HCT116 (cell line): ENCODE measurements around the gene SMIM35. TPM values are rescaled to one million over a fixed set of nuclear protein-coding genes. Genes with fewer than 3 reads are reported as not detected.

Experiments
- ATAC-seq: fragments of 200-7000 bp; cut with Tn5 transposase; 2 replicates; pipeline ENCODE4 v1.9.1; 2020; ENCODE audit warnings: mild to moderate bottlenecking, moderate library complexity
- BruUV-seq: library from RNA; stranded (reverse); fragments of 400-500 nt; replicated peaks from 2 replicates; lab custom pipeline; 2021; lab: Mats Ljungman, UMichigan
- CTCF ChIA-PET: fragments of 300-600 bp; sonication (Branson Sonifier 250); formaldehyde crosslinking; loops from one replicate; lab custom pipeline; 2021; ENCODE audit warnings: antibody characterized with exemption; lab: Charles Lee
- POLR2A ChIA-PET: fragments of 300-600, 350-600 bp; sonication (Branson Sonifier 250); formaldehyde crosslinking; loops from one replicate; lab custom pipeline; 2021; ENCODE audit warnings: antibody characterized with exemption; lab: Charles Lee
- RAD21 ChIA-PET, 2 experiments: fragments of 300-600 bp; sonication (Branson Sonifier 250); formaldehyde crosslinking; loops; one replicate each; lab custom pipeline; 2023; ENCODE audit warnings: low total read pairs in 2 of 2; ENCODE audit not compliant: uncharacterized antibody in 2 of 2, unreplicated experiment in 2 of 2, low non-redundant PET in 1 of 2; lab: Charles Lee
- DNase-seq: peaks from one replicate; pipeline ENCODE4 v3.0.0-alpha.2; 2010; ENCODE audit warnings: low read depth, low spot score
- H2AFZ ChIP-seq: fragments of 200-600 bp; shearing (Covaris generic), sonication (generic); 2 replicates; pipeline ENCODE4 v1.6.1; 2017; ENCODE audit warnings: low read depth, mixed run types, mixed read lengths, antibody characterized with exemption, low read length; ENCODE audit not compliant: poor library complexity, severe bottlenecking
- H3K27ac ChIP-seq: 2 replicates; pipeline ENCODE4 v1.5.1; 2012; ENCODE audit warnings: low read depth, low read length
- H3K27me3 ChIP-seq: fragments of 200-600 bp; sonication (generic); 2 replicates; pipeline ENCODE4 v1.6.1; 2016; ENCODE audit warnings: mixed run types, low read length, mixed read lengths; ENCODE audit not compliant: insufficient read depth
- H3K36me3 ChIP-seq, 2 experiments: fragments of 200-500 bp in 1 of 2; fragments of 200-600 bp in 1 of 2; sonication (Bioruptor generic) in 1 of 2; sonication (generic) in 1 of 2; 2 replicates each; pipeline versions ENCODE4 v1.5.1 to v1.6.1; 2014 to 2016; ENCODE audit warnings: low read length in 2 of 2, inconsistent platforms in 1 of 2, mixed read lengths in 1 of 2, mixed run types in 1 of 2; ENCODE audit not compliant: insufficient read depth in 2 of 2, control insufficient read depth in 1 of 2
- H3K4me1 ChIP-seq, 2 experiments: fragments of 200-600 bp in 1 of 2; sonication (generic) in 1 of 2; 2 replicates each; pipeline versions ENCODE4 v1.5.1 to v1.6.1; 2012 to 2017; ENCODE audit warnings: low read length in 2 of 2, inconsistent platforms in 1 of 2, mild to moderate bottlenecking in 1 of 2, mixed read lengths in 1 of 2, mixed run types in 1 of 2, moderate library complexity in 1 of 2; ENCODE audit not compliant: insufficient read depth in 2 of 2, control insufficient read depth in 1 of 2
- H3K4me2 ChIP-seq: fragments of 200-600 bp; sonication (generic); 2 replicates; pipeline ENCODE4 v1.6.1; 2017; ENCODE audit warnings: mixed run types, low read length, mixed read lengths
- H3K4me3 ChIP-seq, 2 experiments: fragments of 200-600 bp in 1 of 2; sonication (generic) in 1 of 2; replicated peaks in 1 of 2; 2 replicates each; pipeline ENCODE4 v1.5.1; 2011 to 2016; ENCODE audit warnings: low read length in 2 of 2, control low read depth in 1 of 2, low read depth in 1 of 2, mild to moderate bottlenecking in 1 of 2, mixed read lengths in 1 of 2, mixed run types in 1 of 2
- H3K79me2 ChIP-seq: fragments of 200-600 bp; sonication (generic); 2 replicates; pipeline ENCODE4 v1.6.1; 2017; ENCODE audit warnings: mild to moderate bottlenecking, mixed run types, low read length, moderate library complexity, mixed read lengths; ENCODE audit not compliant: insufficient read depth
- H3K9ac ChIP-seq: fragments of 200-600 bp; sonication (generic); 2 replicates; pipeline ENCODE4 v1.6.1; 2016; ENCODE audit warnings: low read length, mixed read lengths
- H3K9me2 ChIP-seq: fragments of 200-600 bp; sonication (generic), shearing (Covaris generic); 2 replicates; pipeline ENCODE4 v1.6.1; 2017; ENCODE audit warnings: mixed run types, mild to moderate bottlenecking, moderate library complexity; ENCODE audit not compliant: insufficient read depth
- H3K9me3 ChIP-seq, 2 experiments: fragments of 200-500 bp in 1 of 2; fragments of 200-600 bp in 1 of 2; sonication (Bioruptor generic) in 1 of 2; sonication (generic) in 1 of 2; 2 replicates each; pipeline ENCODE4 v1.6.1; 2014 to 2017; ENCODE audit warnings: low read length in 2 of 2, mixed read lengths in 2 of 2, inconsistent platforms in 1 of 2, low read depth in 1 of 2, mild to moderate bottlenecking in 1 of 2, mixed run types in 1 of 2, moderate library complexity in 1 of 2; ENCODE audit not compliant: control insufficient read depth in 1 of 2, insufficient read depth in 1 of 2
- H4K20me1 ChIP-seq: fragments of 200-600 bp; sonication (generic), shearing (Covaris generic); 2 replicates; pipeline ENCODE4 v1.6.1; 2017; ENCODE audit warnings: mixed run types, mild to moderate bottlenecking, moderate library complexity; ENCODE audit not compliant: insufficient read depth
- ATF3 ChIP-seq: IDR thresholded peaks from 2 replicates; pipeline ENCODE4 v1.6.1; 2012
- CBX3 ChIP-seq: IDR thresholded peaks from 2 replicates; pipeline ENCODE4 v1.6.1; 2012; ENCODE audit warnings: low read depth
- CEBPB ChIP-seq: IDR thresholded peaks from 2 replicates; pipeline ENCODE4 v1.6.1; 2012; ENCODE audit warnings: low read depth
- EGR1 ChIP-seq: IDR thresholded peaks from 2 replicates; pipeline ENCODE4 v1.6.1; 2012; ENCODE audit warnings: low read depth
- ELF1 ChIP-seq: IDR thresholded peaks from 2 replicates; pipeline ENCODE4 v1.6.1; 2012; ENCODE audit warnings: low read depth, borderline replicate concordance
- EZH2 ChIP-seq: fragments of 200-600 bp; sonication (generic); IDR thresholded peaks from 2 replicates; pipeline ENCODE4 v1.6.1; 2017; ENCODE audit warnings: antibody characterized with exemption, mixed run types
- EZH2phosphoT487 ChIP-seq: fragments of 200-600 bp; IDR thresholded peaks from 2 replicates; pipeline ENCODE4 v1.6.1; 2018; ENCODE audit warnings: antibody characterized with exemption, borderline replicate concordance
- FOSL1 ChIP-seq: IDR thresholded peaks from 2 replicates; pipeline ENCODE4 v1.6.1; 2012; ENCODE audit warnings: low read depth
- JUND ChIP-seq: IDR thresholded peaks from 2 replicates; pipeline ENCODE4 v1.6.1; 2012
- MAX ChIP-seq: IDR thresholded peaks from 2 replicates; pipeline ENCODE4 v1.6.1; 2012
- POLR2A ChIP-seq: IDR thresholded peaks from 2 replicates; pipeline ENCODE4 v1.7.0; 2011; ENCODE audit warnings: borderline replicate concordance; ENCODE audit not compliant: insufficient read depth, insufficient read length; ENCODE audit errors: extremely low read depth
- POLR2AphosphoS5 ChIP-seq: IDR thresholded peaks from 2 replicates; pipeline ENCODE4 v1.6.1; 2011; ENCODE audit warnings: mild to moderate bottlenecking, low read depth, low read length, moderate library complexity
- RAD21 ChIP-seq: IDR thresholded peaks from 2 replicates; pipeline ENCODE4 v1.6.1; 2012; ENCODE audit warnings: low read depth, mild to moderate bottlenecking
- SP1 ChIP-seq: IDR thresholded peaks from 2 replicates; pipeline ENCODE4 v1.6.1; 2012; ENCODE audit warnings: low read depth
- SRF ChIP-seq: IDR thresholded peaks from 2 replicates; pipeline ENCODE4 v1.6.1; 2012; ENCODE audit warnings: low read depth
- TCF7L2 ChIP-seq: IDR thresholded peaks from 2 replicates; pipeline ENCODE4 v1.7.0; 2011; ENCODE audit warnings: borderline replicate concordance, inconsistent platforms; ENCODE audit not compliant: insufficient read depth, insufficient read length; ENCODE audit errors: extremely low read depth
- YY1 ChIP-seq: IDR thresholded peaks from 2 replicates; pipeline ENCODE4 v1.6.1; 2011; ENCODE audit warnings: low read length, low read depth, moderate library complexity, mild to moderate bottlenecking; ENCODE audit not compliant: insufficient replicate concordance; ENCODE audit errors: extremely low read depth
- ZFX ChIP-seq: fragments of 450-650 bp; IDR thresholded peaks from 2 replicates; pipeline ENCODE4 v1.6.1; 2017
- ZNF274 ChIP-seq: fragments of 200-500 bp; sonication (Bioruptor generic); IDR thresholded peaks from 2 replicates; pipeline ENCODE4 v1.6.1; 2014; ENCODE audit warnings: mild to moderate bottlenecking, low read depth, low read length, inconsistent platforms
- intact Hi-C: fragments of 100-400 bp; cut with micrococcal nuclease; formaldehyde crosslinking; loops from 2 replicates; pipeline ENCODE4 v1.10.0; 2022
- total RNA-seq: library from RNA; stranded (reverse); gene quantifications from one replicate; pipeline ENCODE4 v1.2.1, GENCODE V29; 2021; ENCODE audit not compliant: unreplicated experiment
- TF ChIP-seq, protein P1 (sequence below): IDR thresholded peaks from 2 replicates; pipeline ENCODE4 v1.6.1; 2011; ENCODE audit warnings: mild to moderate bottlenecking, low read length, moderate library complexity; ENCODE audit not compliant: insufficient replicate concordance; ENCODE audit errors: extremely low read depth
- TF ChIP-seq, protein P2 (sequence below), 3 experiments: fragments of 200-600 bp in 1 of 3; sonication (generic) in 1 of 3; IDR thresholded peaks in 2 of 3; conservative IDR thresholded peaks in 1 of 3; 2 replicates each; pipeline ENCODE4 v1.5.1; 2012 to 2017; ENCODE audit warnings: low read depth in 2 of 3, low read length in 2 of 3, antibody characterized with exemption in 1 of 3, borderline replicate concordance in 1 of 3, control low read depth in 1 of 3, mild to moderate bottlenecking in 1 of 3, mixed read lengths in 1 of 3, mixed run types in 1 of 3, moderate library complexity in 1 of 3; ENCODE audit not compliant: insufficient read depth in 1 of 3

Gene SMIM35
- total RNA-seq, 1 experiment from 2014 or later: not detected

GRCh38 chr11:118016104-118016503 lies 70.7 kb downstream of the SMIM35 start (continued):
- TF ChIP-seq, protein P1, sequence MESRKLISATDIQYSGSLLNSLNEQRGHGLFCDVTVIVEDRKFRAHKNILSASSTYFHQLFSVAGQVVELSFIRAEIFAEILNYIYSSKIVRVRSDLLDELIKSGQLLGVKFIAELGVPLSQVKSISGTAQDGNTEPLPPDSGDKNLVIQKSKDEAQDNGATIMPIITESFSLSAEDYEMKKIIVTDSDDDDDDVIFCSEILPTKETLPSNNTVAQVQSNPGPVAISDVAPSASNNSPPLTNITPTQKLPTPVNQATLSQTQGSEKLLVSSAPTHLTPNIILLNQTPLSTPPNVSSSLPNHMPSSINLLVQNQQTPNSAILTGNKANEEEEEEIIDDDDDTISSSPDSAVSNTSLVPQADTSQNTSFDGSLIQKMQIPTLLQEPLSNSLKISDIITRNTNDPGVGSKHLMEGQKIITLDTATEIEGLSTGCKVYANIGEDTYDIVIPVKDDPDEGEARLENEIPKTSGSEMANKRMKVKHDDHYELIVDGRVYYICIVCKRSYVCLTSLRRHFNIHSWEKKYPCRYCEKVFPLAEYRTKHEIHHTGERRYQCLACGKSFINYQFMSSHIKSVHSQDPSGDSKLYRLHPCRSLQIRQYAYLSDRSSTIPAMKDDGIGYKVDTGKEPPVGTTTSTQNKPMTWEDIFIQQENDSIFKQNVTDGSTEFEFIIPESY: no peak
- TF ChIP-seq SP1: no peak
- no peak for TF ChIP-seq YY1
- no peak for TF ChIP-seq POLR2AphosphoS5
- TF ChIP-seq MAX: no peak
- no peak for TF ChIP-seq CEBPB
- TF ChIP-seq POLR2A: no peak
- TF ChIP-seq FOSL1: no peak
- no peak for TF ChIP-seq EZH2phosphoT487
- no peak for TF ChIP-seq SRF
- no peak for TF ChIP-seq EZH2
- no peak for TF ChIP-seq ATF3
- TF ChIP-seq RAD21: no peak

- Histone ChIP-seq H2AFZ (no peak overlapping the region), H3K4me1 (peaks cover 4 to 10% of the 10 kb centered on the region in 2 experiments; a peak in 3 of 4 replicates), H3K79me2 (no peaks in the 10 kb centered on the region), H3K27ac (no peak overlapping the region), H3K4me3 (no peak overlapping the region), H3K9me2 (no peaks in the 10 kb centered on the region), H3K36me3 (no peaks in the 10 kb centered on the region), H3K9ac (no peak overlapping the region), H4K20me1 (no peaks in the 10 kb centered on the region), H3K27me3 (no peaks in the 10 kb centered on the region), H3K9me3 (peaks cover 0 to 4% of the 10 kb centered on the region in 2 experiments; a peak in 1 of 4 replicates), H3K4me2 (no peak overlapping the region)
- CTCF ChIA-PET: no interaction called here
- no TSS peak for BruUV-seq
- no peak for ATAC-seq
- DNase-seq: no peak
- RAD21 ChIA-PET: no interaction called here
- intact Hi-C loops: no loop called here
- POLR2A ChIA-PET: no interaction called here
- TF ChIP-seq SRF (no peak), ELF1 (no peak), EGR1 (no peak), CBX3 (no peak), ZNF274 (no peak), JUND (no peak), CEBPB (no peak), POLR2A (no peak), ZFX (no peak), FOSL1 (no peak), TCF7L2 (no peak)
- TF ChIP-seq, protein P1: no peak
- TF ChIP-seq, protein P2, sequence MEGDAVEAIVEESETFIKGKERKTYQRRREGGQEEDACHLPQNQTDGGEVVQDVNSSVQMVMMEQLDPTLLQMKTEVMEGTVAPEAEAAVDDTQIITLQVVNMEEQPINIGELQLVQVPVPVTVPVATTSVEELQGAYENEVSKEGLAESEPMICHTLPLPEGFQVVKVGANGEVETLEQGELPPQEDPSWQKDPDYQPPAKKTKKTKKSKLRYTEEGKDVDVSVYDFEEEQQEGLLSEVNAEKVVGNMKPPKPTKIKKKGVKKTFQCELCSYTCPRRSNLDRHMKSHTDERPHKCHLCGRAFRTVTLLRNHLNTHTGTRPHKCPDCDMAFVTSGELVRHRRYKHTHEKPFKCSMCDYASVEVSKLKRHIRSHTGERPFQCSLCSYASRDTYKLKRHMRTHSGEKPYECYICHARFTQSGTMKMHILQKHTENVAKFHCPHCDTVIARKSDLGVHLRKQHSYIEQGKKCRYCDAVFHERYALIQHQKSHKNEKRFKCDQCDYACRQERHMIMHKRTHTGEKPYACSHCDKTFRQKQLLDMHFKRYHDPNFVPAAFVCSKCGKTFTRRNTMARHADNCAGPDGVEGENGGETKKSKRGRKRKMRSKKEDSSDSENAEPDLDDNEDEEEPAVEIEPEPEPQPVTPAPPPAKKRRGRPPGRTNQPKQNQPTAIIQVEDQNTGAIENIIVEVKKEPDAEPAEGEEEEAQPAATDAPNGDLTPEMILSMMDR (IDR thresholded peaks at IDR 0.05 in 2 of 3, conservative IDR thresholded peaks at IDR 0.05 in 1 of 3; ENCODE audit: borderline replicate concordance in 1 of 3, insufficient read depth in 1 of 3, low read depth in 2 of 3, low read length in 2 of 3): no peak
These were observed 71.3 kb downstream of the SMIM35 start for GRCh38 chr11:118015385-118015841.
